NCI-H187 (cell line): ENCODE measurements around the gene CENPT.

Experiments
- DNase-seq, 2 experiments: peaks; one replicate each; lab custom pipeline; 2025; lab: John Stamatoyannopoulos, UW

Gene CENPT

GRCh38 chr16:67807148-67807682 lies 40.3 kb downstream of the CENPT start:
- DNase-seq, result no peak

GRCh38 chr16:67806428-67807147 lies 40.9 kb downstream of the CENPT start, which contains the start of the genes RANBP10 and TSNAXIP1:
RANBP10 (minus strand) TSS chr16:67806560; CDS start chr16:67806536, 24 bp downstream.
TSNAXIP1 (plus strand) TSS chr16:67806889; CDS start chr16:67807150, 261 bp downstream.
- peak; percentile 91 to 94 for DNase-seq

- no peak for DNase-seq
Measured at GRCh38 chr16:67805718-67806427, 41.6 kb downstream of the CENPT start.

- no peak for DNase-seq
Measured at GRCh38 chr16:67804853-67805542, 42.5 kb downstream of the CENPT start.

GRCh38 chr16:67803894-67804293 lies 43.6 kb downstream of the CENPT start:
- no peak for DNase-seq

GRCh38 chr16:67801883-67802282 lies 45.6 kb downstream of the CENPT start:
- no peak for DNase-seq

GRCh38 chr16:67801241-67801640 lies 46.3 kb downstream of the CENPT start:
- DNase-seq, result no peak

- no peak for DNase-seq
Measured at GRCh38 chr16:67800338-67800926, 47.1 kb downstream of the CENPT start.

GRCh38 chr16:67796099-67796718 lies 51.3 kb downstream of the CENPT start:
- no peak for DNase-seq

- DNase-seq, result no peak
Measured at GRCh38 chr16:67790071-67790470, 57.4 kb downstream of the CENPT start.

- DNase-seq, result no peak
Measured at GRCh38 chr16:67786491-67786890, 61.0 kb downstream of the CENPT start.

- peak; percentile 29 to 44 for DNase-seq
Measured at GRCh38 chr16:67783353-67783725, 64.2 kb downstream of the CENPT start.

- peak; percentile 44 to 49 for DNase-seq
Measured at GRCh38 chr16:67782567-67783352, 64.7 kb downstream of the CENPT start.

GRCh38 chr16:67781565-67781921 lies 66.0 kb downstream of the CENPT start:
- no peak for DNase-seq

- DNase-seq, result no peak
Measured at GRCh38 chr16:67780847-67781564, 66.5 kb downstream of the CENPT start.

GRCh38 chr16:67779256-67780014 lies 68.1 kb downstream of the CENPT start:
- DNase-seq, result no peak
